GM23248 (cell line): ENCODE measurements around the gene ST8SIA6. TPM values are rescaled to one million over a fixed set of nuclear protein-coding genes. Genes with fewer than 3 reads are reported as not detected.

Experiments
- DNase-seq: peaks from one replicate; pipeline ENCODE4 v3.0.0-alpha.2; 2015
- H2AFZ ChIP-seq: fragments of 200-600 bp; sonication (generic); 2 replicates; pipeline ENCODE4 v1.6.1; 2016; ENCODE audit warnings: antibody characterized with exemption
- H3F3A ChIP-seq: fragments of 200-600 bp; sonication (generic); 2 replicates; pipeline ENCODE4 v1.6.1; 2016; ENCODE audit warnings: mild to moderate bottlenecking, antibody characterized with exemption, mixed run types; ENCODE audit not compliant: insufficient read depth
- H3K27ac ChIP-seq: fragments of 200-600 bp; sonication (generic); 2 replicates; pipeline ENCODE4 v1.5.1; 2016; ENCODE audit warnings: mild to moderate bottlenecking
- H3K27me3 ChIP-seq: fragments of 200-600 bp; sonication (generic); replicated peaks from 2 replicates; pipeline ENCODE4 v1.6.1; 2016; ENCODE audit warnings: mild to moderate bottlenecking; ENCODE audit not compliant: insufficient read depth
- H3K36me3 ChIP-seq: fragments of 200-600 bp; sonication (generic); 2 replicates; pipeline ENCODE4 v1.6.1; 2016; ENCODE audit warnings: low read depth, mild to moderate bottlenecking
- H3K4me1 ChIP-seq: fragments of 200-600 bp; sonication (generic); 2 replicates; pipeline ENCODE4 v1.6.1; 2016; ENCODE audit warnings: mild to moderate bottlenecking; ENCODE audit not compliant: insufficient read depth
- H3K4me2 ChIP-seq: fragments of 200-600 bp; sonication (generic); one replicate; pipeline ENCODE4 v1.6.1; 2016; ENCODE audit warnings: mild to moderate bottlenecking; ENCODE audit not compliant: unreplicated experiment
- H3K4me3 ChIP-seq: fragments of 200-600 bp; sonication (generic); 2 replicates; pipeline ENCODE4 v1.5.1; 2016; ENCODE audit warnings: mild to moderate bottlenecking
- H3K79me2 ChIP-seq: fragments of 200-600 bp; sonication (generic); 2 replicates; pipeline ENCODE4 v1.6.1; 2016; ENCODE audit warnings: mild to moderate bottlenecking; ENCODE audit not compliant: insufficient read depth
- H3K9ac ChIP-seq: fragments of 200-600 bp; sonication (generic); 2 replicates; pipeline ENCODE4 v1.6.1; 2016; ENCODE audit warnings: mild to moderate bottlenecking
- H3K9me2 ChIP-seq: fragments of 200-600 bp; sonication (generic); 2 replicates; pipeline ENCODE4 v1.6.1; 2016; ENCODE audit warnings: mixed run types, mild to moderate bottlenecking, moderate library complexity; ENCODE audit not compliant: insufficient read depth
- H3K9me3 ChIP-seq: fragments of 200-600 bp; sonication (generic); one replicate; pipeline ENCODE4 v1.6.1; 2017; ENCODE audit warnings: low read depth
- H4K20me1 ChIP-seq: fragments of 200-600 bp; sonication (generic); 2 replicates; pipeline ENCODE4 v1.6.0; 2016; ENCODE audit not compliant: insufficient read depth
- EZH2 ChIP-seq: fragments of 200-600 bp; sonication (generic); IDR thresholded peaks from 2 replicates; pipeline ENCODE4 v1.6.1; 2018; ENCODE audit warnings: antibody characterized with exemption, mild to moderate bottlenecking; ENCODE audit not compliant: insufficient read depth, poor library complexity, severe bottlenecking
- EZH2phosphoT487 ChIP-seq: fragments of 200-600 bp; sonication (generic); IDR thresholded peaks from 2 replicates; pipeline ENCODE4 v1.6.1; 2018; ENCODE audit warnings: antibody characterized with exemption, moderate library complexity, mild to moderate bottlenecking, low read depth; ENCODE audit not compliant: insufficient read depth
- WGBS, 2 experiments: methylation state at CpG; one replicate each; pipeline ENCODE4 v1.1.6; 2015 to 2017; ENCODE audit warnings: low lambda C conversion rate in 2 of 2, low coverage in 1 of 2; ENCODE audit errors: missing lambda C conversion rate in 2 of 2; 5-methylcytosine and 5-hydroxymethylcytosine counted together
- in situ Hi-C: fragments of 300-500 bp; cut with MboI; formaldehyde crosslinking; loops from 2 replicates; pipeline ENCODE4 v1.15.0; 2020
- polyA plus RNA-seq: library from polyadenylated mRNA; unstranded; fragments of >200 nt; fragmentation: Nextera tagmentation; extraction: Ambion mirVana; gene quantifications from 2 replicates; pipeline ENCODE4 v1.2.1, GENCODE V29; 2016
- total RNA-seq: library from RNA; depleted of rRNA; stranded (reverse); fragments of >200 nt; shearing (Covaris generic); gene quantifications from 2 replicates; pipeline ENCODE4 v1.2.3, GENCODE V29; 2014

ST8SIA6 gene
- total and polyA plus RNA-seq, 2 experiments from 2014 or later, result not detected

DNA sequence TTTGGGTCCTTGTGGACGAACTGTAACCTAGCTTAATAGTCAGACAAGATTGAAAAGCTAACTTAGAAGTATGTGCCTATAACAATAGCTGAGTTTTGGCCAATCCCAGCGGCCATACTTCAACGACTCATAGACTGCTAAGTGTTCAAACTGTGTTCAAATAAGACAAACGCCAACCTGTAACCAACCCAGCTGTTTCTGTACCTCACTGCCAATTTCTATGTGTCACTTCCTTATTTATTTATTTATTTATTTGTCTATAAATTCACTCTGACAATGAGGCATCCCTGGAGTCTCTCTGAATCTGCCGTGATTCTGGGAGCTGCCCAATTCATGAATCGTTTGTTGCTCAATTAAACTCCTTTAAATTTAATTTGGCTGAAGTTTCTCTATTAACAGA lies 21.7 kb downstream of the ST8SIA6 start:
- peak; percentile 23 for DNase-seq
- Histone ChIP-seq H3K9me2 (no peaks in the 10 kb centered on the region), H3K4me2 (no peak overlapping the region), H3K4me1 (no peaks in the 10 kb centered on the region), H3K27ac (no peak overlapping the region), H3K4me3 (no peak overlapping the region), H3K9me3 (no peaks in the 10 kb centered on the region), H3K36me3 (no peaks in the 10 kb centered on the region), H4K20me1 (no peaks in the 10 kb centered on the region), H3F3A (no peaks in the 10 kb centered on the region), H3K79me2 (no peaks in the 10 kb centered on the region), H3K27me3 (peaks cover 10% of the 10 kb centered on the region; the same call in 1 of the 2 replicates), H3K9ac (no peak overlapping the region), H2AFZ (no peak overlapping the region)
- TF ChIP-seq EZH2phosphoT487 (no peak), EZH2 (no peak)
- in situ Hi-C loops, result no loop called here
- 67% methylated on average over 6 of the region's 6 CpGs for WGBS, 2 experiments

DNA sequence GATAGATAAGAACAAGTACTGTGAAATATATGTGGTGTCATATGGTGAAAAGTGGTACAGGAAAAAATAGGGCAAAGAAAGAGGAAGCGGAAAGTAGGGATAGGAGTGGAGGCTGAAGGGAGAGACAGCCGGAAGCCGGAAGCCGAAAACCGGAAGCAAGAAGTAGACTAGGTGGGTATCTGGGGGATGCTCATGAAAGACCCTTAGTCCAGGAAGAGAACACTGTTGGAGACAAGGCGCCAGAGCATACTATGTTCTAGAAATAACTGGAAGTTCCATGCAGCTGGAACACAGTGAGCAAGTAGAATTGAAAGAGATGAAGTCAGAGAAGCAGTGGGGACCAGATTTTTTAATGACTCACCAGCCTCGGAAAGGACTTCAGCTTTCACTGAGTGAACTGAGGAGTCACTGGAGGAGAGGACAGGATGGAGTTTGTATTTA lies 22.5 kb downstream of the ST8SIA6 start:
- peak; percentile 75 for DNase-seq
- H3K4me1 ChIP-seq, result no peaks in the 10 kb centered on the region
- H3K79me2 ChIP-seq, result no peaks in the 10 kb centered on the region
- peaks cover 10% of the 10 kb centered on the region; the same call in 1 of the 2 replicates for H3K27me3 ChIP-seq
- no peaks in the 10 kb centered on the region for H3K36me3 ChIP-seq
- no peaks in the 10 kb centered on the region for H3K9me3 ChIP-seq
- H4K20me1 ChIP-seq, result no peaks in the 10 kb centered on the region
- TF ChIP-seq EZH2, result no peak
- no peak for TF ChIP-seq EZH2phosphoT487
- 54 to 60% methylated on average over 7 of the region's 7 CpGs for WGBS, 2 experiments
- H3K27ac ChIP-seq, result no peak overlapping the region
- H3K4me3 ChIP-seq, result no peak overlapping the region
- no peak overlapping the region for H2AFZ ChIP-seq
- H3K9ac ChIP-seq, result no peak overlapping the region
- H3K4me2 ChIP-seq, result no peak overlapping the region
- no peaks in the 10 kb centered on the region for H3F3A ChIP-seq
- in situ Hi-C loops, result no loop called here
- H3K9me2 ChIP-seq, result no peaks in the 10 kb centered on the region

DNA sequence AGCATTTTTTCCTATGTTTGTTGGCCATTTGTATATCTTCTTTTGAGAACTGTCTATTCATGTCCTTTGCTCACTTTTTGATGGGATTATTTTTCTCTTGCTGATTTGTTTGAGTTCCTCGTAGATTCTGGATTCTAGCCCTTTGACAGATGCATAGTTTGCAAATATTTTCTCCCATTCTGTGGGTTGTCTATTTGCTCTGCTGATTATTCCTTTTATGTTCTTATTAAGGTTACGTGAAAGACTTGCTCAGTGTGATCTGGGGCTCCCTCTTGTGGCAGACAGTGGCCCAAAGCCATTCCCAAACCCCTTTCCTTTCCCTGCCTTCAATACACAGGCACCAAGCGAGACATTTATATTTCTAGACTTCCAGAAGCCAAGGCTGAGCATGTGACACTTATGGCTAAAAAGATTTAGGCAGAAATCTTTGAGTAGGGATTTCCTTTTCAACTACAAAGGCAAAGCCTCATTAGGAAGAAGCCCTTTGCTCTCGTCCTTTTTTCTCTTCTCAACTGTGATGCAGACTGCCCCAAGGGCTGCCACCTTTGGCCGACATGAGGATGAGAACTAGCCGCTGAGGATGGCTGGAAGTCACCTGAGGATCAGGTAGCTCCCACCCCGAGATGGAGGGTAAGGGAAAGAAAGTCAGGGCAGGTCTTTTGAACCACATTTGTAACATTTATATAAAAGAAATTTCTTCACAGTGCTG lies 23.6 kb downstream of the ST8SIA6 start:
- peak; percentile 76 for DNase-seq
- H3K79me2 ChIP-seq, result no peaks in the 10 kb centered on the region
- no peak overlapping the region for H3K9ac ChIP-seq
- no peak overlapping the region for H3K27ac ChIP-seq
- no peaks in the 10 kb centered on the region for H3K9me2 ChIP-seq
- no peak for TF ChIP-seq EZH2
- no peak for TF ChIP-seq EZH2phosphoT487
- H3K4me3 ChIP-seq, result no peak overlapping the region
- H3K27me3 ChIP-seq, result peaks cover 10% of the 10 kb centered on the region; the same call in 1 of the 2 replicates
- in situ Hi-C loops, result no loop called here
- H2AFZ ChIP-seq, result no peak overlapping the region
- no peaks in the 10 kb centered on the region for H3K36me3 ChIP-seq
- no peaks in the 10 kb centered on the region for H3F3A ChIP-seq
- no peak overlapping the region for H3K4me2 ChIP-seq
- H3K9me3 ChIP-seq, result no peaks in the 10 kb centered on the region
- WGBS, 2 experiments, result 22 to 31% methylated on average over 7 of the region's 7 CpGs
- no peaks in the 10 kb centered on the region for H3K4me1 ChIP-seq
- no peaks in the 10 kb centered on the region for H4K20me1 ChIP-seq

DNA sequence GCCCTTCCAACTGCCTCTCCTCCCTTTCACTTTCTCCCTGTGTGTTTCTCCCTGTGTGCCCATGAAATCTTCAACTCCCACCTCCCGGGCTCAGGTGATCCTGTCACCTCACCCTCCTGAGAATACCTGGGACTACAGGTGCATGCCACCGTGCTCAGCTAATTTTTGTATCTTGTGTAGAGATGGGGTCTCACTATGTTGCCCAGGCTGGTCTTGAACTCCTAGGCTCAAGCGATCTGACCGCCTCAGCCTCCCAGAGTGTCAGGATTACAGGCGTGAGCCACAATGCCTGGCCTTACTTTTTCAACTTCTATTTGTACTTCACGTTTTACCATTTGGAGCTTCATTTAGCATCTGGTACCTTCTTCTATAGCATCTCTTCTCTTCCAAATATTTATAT lies 24.9 kb downstream of the ST8SIA6 start:
- no peaks in the 10 kb centered on the region for H3K9me3 ChIP-seq
- WGBS, 2 experiments, result 82 to 83% methylated on average over 6 of the region's 6 CpGs
- no peak for DNase-seq
- peaks cover 5% of the 10 kb centered on the region; the same call in 1 of the 2 replicates for H3K27me3 ChIP-seq
- H3K27ac ChIP-seq, result no peak overlapping the region
- no peaks in the 10 kb centered on the region for H3K79me2 ChIP-seq
- no peaks in the 10 kb centered on the region for H4K20me1 ChIP-seq
- TF ChIP-seq EZH2 (no peak), EZH2phosphoT487 (no peak)
- H3K4me1 ChIP-seq, result no peaks in the 10 kb centered on the region
- H3K4me3 ChIP-seq, result no peak overlapping the region
- H3K36me3 ChIP-seq, result no peaks in the 10 kb centered on the region
- no peak overlapping the region for H2AFZ ChIP-seq
- H3K9ac ChIP-seq, result no peak overlapping the region
- in situ Hi-C loops, result loop anchor here (10.0 kb wide), 1 partner anchor 595 kb away; no protein-coding TSS in a partner anchor
- H3K4me2 ChIP-seq, result no peak overlapping the region
- no peaks in the 10 kb centered on the region for H3F3A ChIP-seq
- H3K9me2 ChIP-seq, result no peaks in the 10 kb centered on the region
